DOHH2 (cell line): ENCODE results near the gene BARX2.

Source experiments
- CTCF ChIP-seq: fragments of 200-600 bp; sonication (generic); IDR thresholded peaks from one replicate; pipeline ENCODE4 v1.5.1; 2014; ENCODE audit warnings: antibody characterized with exemption, mild to moderate bottlenecking, low read depth, low read length; ENCODE audit not compliant: poor library complexity, severe bottlenecking
- EZH2phosphoT487 ChIP-seq: fragments of 200-600 bp; sonication (generic); IDR thresholded peaks from 2 replicates; pipeline ENCODE4 v1.6.1; 2017; ENCODE audit warnings: borderline replicate concordance, mild to moderate bottlenecking, antibody characterized with exemption, low read length, moderate library complexity, mixed read lengths

- TF ChIP-seq CTCF, result no peak
- no peak for TF ChIP-seq EZH2phosphoT487
These were observed 9.8 kb upstream of the BARX2 start for GRCh38 chr11:129365816-129366215.
